Stimulated activated CD8-positive, alpha-beta memory T cell treated with anti-CD3 and anti-CD28 coated beads, Interleukin-4, amount 100 ng/mL, for 4 hours (primary cell): ENCODE data around the gene GALK1.
"Not testable (repeated sequence)": the region's sequence is repeated elsewhere in the genome, so short reads cannot be mapped to it uniquely, and the experiment has no call there.

Source experiments
- DNase-seq, 2 donors: peaks; one replicate each; pipeline ENCODE4 v3.0.0-alpha.2; 2020; ENCODE audit warnings: low read depth in 2 of 2, low spot score in 1 of 2

Gene GALK1

DNA sequence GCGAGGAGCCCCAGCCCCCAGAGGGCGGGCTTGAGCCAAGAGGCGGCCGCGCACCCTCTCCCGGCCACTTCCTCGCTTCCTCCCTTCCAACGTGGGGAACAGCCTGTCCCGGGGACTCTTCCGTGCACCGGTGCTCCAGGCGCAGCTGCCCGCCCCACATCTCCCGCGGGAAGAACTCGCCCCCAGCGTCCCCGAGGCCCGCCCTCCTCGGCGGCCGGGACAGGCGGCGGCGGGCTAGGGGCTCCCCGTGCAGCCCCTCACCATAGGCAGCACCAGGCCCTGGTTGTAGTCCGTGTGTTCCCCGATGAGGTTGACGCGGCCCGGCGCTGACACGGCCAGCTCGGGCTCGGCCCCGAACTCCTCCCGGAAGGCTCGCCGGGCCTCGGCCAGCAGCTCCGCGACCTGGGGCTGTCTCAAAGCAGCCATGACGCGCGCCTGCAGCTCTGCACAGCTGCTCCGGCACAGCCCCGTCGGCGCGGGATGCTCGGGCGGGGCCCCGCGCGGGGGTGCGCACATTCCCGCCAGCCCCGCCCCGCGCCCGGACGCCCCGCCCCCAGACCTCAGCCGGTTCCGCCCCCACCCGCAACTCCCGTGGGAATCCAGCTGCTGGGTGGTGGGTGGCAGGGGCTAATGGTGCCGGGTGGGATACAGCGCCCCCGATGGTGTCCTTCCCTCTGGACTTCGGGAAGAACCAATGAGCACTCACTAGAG lies at the start of gene GALK1:
TSS of gene GALK1 (minus strand) at position 482 of the 711 bp plus-strand sequence. CDS start at position 426, 56 bp downstream.
- peak in 1 of 2 donors; percentile 49 for DNase-seq

DNA sequence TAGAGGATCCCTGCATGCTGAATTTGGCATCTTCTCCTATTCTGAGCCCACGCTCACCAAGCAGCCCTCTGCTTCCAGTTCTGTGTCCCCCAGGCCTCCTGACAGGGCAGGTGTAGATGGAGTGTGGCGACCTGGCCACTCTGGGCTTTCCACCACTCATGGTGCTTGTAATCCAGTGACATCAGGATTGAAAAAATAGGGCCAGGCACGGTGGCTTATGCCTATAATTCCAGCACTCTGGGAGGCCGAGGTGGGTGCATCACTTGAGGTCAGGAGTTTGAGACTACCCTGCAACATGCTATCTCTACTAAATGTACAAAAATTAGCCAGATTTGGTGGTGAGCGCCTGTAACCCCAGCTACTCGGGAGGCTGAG lies 49.0 kb upstream of the GALK1 start:
- DNase-seq, result no peak

GRCh38 chr17:75813081-75814020 lies 48.4 kb upstream of the GALK1 start:
- DNase-seq, result no peak

- DNase-seq, result no peak
These were observed 47.4 kb upstream of the GALK1 start for GRCh38 chr17:75812096-75813013.

GRCh38 chr17:75811174-75811573 lies 46.2 kb upstream of the GALK1 start:
- DNase-seq, result no peak

DNA sequence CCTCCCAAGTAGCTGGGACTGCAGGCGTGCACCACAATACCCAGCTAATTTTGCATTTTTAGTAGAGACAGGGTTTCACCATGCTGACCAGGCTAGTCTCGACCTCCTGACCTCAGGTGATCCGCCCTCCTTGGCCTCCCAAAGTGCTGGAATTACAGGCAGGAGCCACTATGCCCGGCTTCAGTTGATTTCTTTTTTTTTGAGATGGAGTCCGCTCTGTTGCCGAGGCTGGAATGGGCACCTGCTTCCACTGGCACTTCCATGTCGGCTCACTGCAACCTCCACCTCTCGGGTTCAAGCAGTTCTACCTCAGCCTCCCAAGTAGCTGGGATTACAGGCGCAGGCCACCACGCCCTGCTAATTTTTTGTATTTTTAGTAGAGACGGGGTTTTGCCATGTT lies 45.8 kb upstream of the GALK1 start:
- DNase-seq, result not testable (repeated sequence)

GRCh38 chr17:75810216-75810615 lies 45.2 kb upstream of the GALK1 start:
- no peak for DNase-seq

DNA sequence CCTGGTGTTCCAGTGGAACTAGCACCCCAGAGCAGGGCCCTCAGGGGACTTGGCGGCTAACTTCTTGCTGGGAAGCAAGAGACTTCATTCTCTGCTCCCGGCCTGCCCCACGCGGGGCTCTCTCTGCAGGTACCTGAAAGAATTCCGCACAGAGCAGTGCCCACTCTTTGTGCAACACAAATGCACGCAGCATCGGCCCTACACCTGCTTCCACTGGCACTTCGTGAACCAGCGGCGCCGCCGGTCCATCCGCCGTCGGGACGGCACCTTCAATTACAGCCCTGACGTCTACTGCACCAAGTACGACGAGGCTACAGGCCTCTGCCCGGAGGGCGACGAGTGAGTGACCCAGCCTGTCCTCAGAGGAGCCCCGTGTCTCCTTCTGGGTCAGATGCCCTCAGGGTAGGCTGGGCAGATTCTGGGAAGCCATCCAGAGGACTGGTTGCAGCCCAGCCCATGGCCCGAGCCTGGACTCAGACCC lies 44.7 kb upstream of the GALK1 start:
- no peak for DNase-seq

GRCh38 chr17:75808905-75809621 lies 44.1 kb upstream of the GALK1 start:
- no peak for DNase-seq

DNA sequence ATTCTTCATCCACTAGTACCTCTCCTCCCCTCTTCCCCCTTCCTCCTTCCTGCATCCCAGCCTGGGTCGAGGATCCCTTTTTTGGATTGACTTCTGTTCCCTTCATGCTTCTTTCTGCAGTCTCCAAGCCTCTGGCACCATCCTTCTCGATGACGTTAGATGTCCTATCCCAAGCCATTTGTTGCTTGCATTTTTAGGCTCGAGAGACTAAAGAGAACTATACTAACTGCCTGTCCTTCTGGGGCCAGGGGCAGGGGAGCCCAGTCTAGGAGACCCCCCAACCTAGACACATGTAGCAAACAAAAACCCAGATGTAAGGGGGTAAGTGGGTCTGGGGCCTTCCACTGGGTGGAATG lies 43.5 kb upstream of the GALK1 start:
- no peak for DNase-seq

DNA sequence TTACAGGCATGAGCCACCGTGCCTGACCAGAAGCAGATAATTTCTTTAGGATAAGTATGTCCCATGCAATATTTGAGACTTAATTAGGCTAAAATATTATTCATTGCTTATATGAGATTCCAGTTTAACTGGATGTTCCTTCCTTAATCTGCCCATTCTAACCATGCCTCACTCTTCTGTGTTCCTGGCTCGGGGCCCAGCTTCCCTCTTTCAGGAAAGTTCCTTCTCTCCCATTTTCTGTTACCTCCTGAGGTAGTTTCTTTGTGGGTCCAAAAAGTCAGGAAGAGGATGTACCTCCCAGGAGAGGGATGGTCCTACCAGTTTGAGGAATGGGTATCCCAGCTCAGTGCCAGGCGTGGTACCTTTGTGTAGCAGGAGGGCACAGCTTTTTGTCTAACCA lies 42.9 kb upstream of the GALK1 start:
- no peak for DNase-seq

DNA sequence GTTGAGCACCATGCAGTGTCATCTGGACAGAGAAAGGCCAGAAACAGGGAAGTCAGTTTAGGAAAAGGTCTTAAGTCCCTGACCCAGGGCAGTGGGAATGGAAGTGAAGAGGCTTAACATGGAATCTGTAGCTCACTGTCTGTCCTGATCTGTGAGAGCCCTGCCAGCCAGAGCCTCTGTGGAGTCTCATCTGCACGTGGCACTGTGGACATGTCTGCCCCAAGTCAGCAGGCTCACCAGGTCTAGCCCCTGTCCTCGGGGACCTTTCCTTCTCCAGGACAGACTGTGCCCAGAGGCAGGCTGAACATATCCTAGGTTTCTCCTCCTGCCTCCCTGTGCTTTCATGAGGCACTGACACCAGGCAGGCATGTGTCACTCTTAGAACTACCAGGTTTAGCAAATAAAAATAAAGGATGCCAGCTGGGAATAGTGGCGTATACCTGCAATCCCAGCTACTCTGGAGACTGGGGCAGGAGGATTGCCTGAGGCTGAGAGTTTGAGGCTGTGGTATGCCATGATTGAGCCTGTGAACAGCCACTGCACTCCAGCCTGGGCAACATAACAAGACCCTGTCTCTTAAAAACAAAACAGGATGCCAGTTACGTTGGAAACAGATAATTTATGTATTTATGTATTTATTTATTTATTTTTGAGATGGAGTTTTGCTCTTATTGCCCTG lies 42.0 kb upstream of the GALK1 start:
- DNase-seq, result no peak

DNA sequence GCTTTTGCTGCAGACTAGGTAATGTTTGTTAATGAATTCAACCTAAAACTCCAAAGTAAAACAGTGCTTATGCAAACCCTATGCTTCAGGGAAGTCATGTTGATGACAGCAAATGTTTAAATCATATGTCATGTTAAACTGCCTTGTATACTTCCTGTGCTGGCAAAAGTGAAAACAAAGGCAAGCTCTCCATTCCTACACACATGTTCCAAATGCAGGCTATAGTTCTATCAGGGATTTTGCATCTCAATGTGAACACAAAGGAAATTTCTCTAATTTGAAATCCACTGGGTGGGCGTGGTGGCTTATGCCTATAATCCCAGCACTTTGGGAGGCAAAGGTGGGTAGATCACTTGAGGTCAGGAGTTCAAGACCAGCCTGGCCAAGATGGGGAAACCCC lies 38.9 kb upstream of the GALK1 start:
- DNase-seq, result no peak

DNA sequence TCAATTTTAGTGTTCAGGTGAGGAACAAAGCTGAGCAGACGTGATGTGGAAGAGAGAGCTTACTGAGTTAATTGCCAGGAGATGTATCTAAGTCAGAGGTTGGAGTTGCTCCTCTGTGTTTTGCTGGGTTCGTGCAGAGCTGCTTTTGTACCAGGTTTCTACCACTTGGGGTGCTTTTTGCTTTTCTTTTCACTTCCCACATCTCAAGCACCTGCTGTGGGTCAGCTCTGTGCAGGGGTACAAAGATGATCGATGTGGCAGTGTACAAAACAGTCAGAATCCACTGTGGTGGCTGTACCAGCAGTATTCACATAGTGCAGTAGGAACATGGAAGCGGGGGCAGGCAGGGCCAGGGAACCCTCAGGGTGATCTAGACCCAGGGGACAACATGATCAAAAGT lies 34.4 kb upstream of the GALK1 start:
- DNase-seq, result no peak

- no peak for DNase-seq
These were observed 31.0 kb upstream of the GALK1 start for GRCh38 chr17:75795820-75796607.

DNA sequence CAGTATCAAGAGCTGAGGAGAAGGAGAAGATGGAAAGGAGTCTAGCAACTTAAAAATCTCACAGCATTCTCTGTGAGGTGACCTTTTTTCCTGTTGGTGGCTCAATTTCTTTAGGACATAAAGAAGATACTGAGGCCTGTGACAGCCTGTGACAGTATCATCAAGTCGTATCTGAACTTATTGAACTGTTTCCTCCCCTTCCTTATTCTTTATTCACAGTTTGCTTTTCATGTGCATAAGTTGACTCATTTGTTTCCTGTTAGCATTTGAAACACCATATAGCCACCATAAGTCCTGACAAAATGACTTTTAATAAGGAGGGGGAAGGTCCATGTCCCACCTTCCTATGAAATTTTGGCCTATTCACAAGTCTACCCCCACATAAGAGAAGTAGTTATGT lies 28.5 kb upstream of the GALK1 start:
- DNase-seq, result no peak

GRCh38 chr17:75791254-75791653 lies 26.3 kb upstream of the GALK1 start:
- no peak for DNase-seq

DNA sequence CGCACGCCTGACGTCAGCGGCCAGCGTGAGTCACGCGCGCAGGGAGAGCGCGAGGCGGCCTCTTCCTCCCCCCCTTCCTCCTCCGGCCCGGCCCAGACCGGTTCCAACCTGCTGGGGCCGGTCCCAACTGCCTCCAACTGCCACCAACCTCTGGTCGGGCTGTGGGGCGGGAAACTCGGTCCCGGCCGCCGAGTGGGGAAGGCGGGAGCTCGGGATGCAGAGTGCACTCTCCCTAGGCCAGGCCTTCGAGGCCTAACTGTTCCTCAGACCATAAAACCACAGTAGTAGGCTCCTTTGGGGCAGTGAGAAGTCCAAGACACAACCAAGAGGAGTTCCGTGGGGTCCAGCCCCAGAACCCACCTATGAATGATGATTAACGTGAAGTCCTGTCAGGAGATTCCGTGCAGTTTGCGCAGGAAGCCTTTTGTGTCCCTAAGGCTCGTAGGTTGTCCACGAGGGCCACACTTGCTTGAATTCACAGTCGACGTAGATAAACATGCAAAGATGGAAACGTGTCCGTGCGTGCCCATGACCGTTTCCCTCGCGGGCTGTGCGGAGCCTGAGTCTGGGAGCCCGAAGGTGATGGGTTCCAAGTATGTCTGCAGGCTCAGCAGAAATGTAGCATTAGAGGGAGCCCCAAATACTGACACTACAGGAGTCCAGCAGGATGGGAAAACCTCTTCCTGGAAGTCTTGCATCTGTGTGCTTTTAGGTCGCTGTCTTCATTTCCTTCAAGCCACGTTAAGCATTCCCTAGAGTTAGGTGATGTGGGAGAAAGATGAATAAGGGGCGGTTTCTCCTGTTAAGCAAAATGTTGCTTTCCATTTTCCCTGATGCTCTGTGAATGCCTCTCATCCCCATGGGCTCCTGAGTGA lies 20.3 kb upstream of the GALK1 start:
- DNase-seq, result peak; percentile 66 to 77
